Spleen (tissue), 11 donors: ENCODE measurements around the gene VSIG4. TPM values are rescaled to one million over a fixed set of nuclear protein-coding genes. Genes with fewer than 3 reads are reported as not detected.
A peak's percentile ranks its signal among the peaks of the same experiment; 100 is the strongest.

ENCODE experiments used
- DNase-seq: peaks from one replicate; pipeline ENCODE4 v3.0.0-alpha.2; 2020
- H3K27ac ChIP-seq, 8 donors: fragments of 200-600 bp; sonication (generic) in 7 of 8; 1 replicate in 4 of 8; 2 replicates in 4 of 8; pipeline versions ENCODE4 v1.5.0 to v1.8.0; 2016 to 2021; ENCODE audit warnings: inconsistent platforms in 4 of 8, mild to moderate bottlenecking in 4 of 8, moderate library complexity in 1 of 8
- H3K27me3 ChIP-seq, 7 donors: fragments of 200-600 bp; sonication (generic) in 6 of 7; replicated peaks in 1 of 7; 1 replicate in 4 of 7; 2 replicates in 3 of 7; pipeline versions ENCODE4 v1.5.0 to v1.8.0; 2016 to 2021; ENCODE audit warnings: inconsistent platforms in 3 of 7, mild to moderate bottlenecking in 1 of 7
- H3K36me3 ChIP-seq, 6 donors: fragments of 200-600 bp; sonication (generic) in 5 of 6; 1 replicate in 4 of 6; 2 replicates in 2 of 6; pipeline versions ENCODE4 v1.5.0 to v1.8.0; 2016 to 2021; ENCODE audit warnings: inconsistent platforms in 2 of 6
- H3K4me1 ChIP-seq, 6 donors: fragments of 200-600 bp; sonication (generic) in 5 of 6; 1 replicate in 3 of 6; 2 replicates in 3 of 6; pipeline versions ENCODE4 v1.5.0 to v1.8.0; 2016 to 2021; ENCODE audit warnings: inconsistent platforms in 3 of 6
- H3K4me3 ChIP-seq, 8 donors: fragments of 200-600 bp; sonication (generic) in 7 of 8; 1 replicate in 4 of 8; 2 replicates in 4 of 8; pipeline versions ENCODE4 v1.5.0 to v1.8.0; 2016 to 2021; ENCODE audit warnings: inconsistent platforms in 4 of 8, mild to moderate bottlenecking in 4 of 8, moderate library complexity in 2 of 8
- H3K9me3 ChIP-seq, 8 donors: fragments of 200-600 bp; sonication (generic) in 7 of 8; 1 replicate in 4 of 8; 2 replicates in 4 of 8; pipeline versions ENCODE4 v1.5.0 to v1.8.0; 2016 to 2021; ENCODE audit warnings: inconsistent platforms in 4 of 8
- POLR2A ChIP-seq, 3 donors: fragments of 450-650 bp; IDR thresholded peaks; one replicate each; pipeline ENCODE4 v1.5.1; 2017; ENCODE audit warnings: antibody characterized with exemption in 3 of 3, mild to moderate bottlenecking in 1 of 3
- POLR2AphosphoS5 ChIP-seq, 3 donors: sonication (generic); formaldehyde crosslinking; IDR thresholded peaks; one replicate each; pipeline ENCODE4 v1.5.1; 2017; ENCODE audit warnings: antibody characterized with exemption in 3 of 3
- WGBS, 5 donors: extraction: QIAGEN DNeasy Blood & Tissue Kit in 3 of 5; methylation state at CpG; one replicate each; pipeline versions ENCODE4 v1.1.5 to v1.1.7; 2013 to 2018; 5-methylcytosine and 5-hydroxymethylcytosine counted together
- intact Hi-C: fragments of 100-400 bp; cut with DNase I; formaldehyde crosslinking; loops from one replicate; pipeline ENCODE4 v1.15.0; 2023; ENCODE audit warnings: low total_unique reads
- polyA plus RNA-seq, 3 donors: library from polyadenylated mRNA; stranded (reverse); fragments of 200-250 nt; gene quantifications; one replicate each; pipeline ENCODE4 v1.2.1, GENCODE V29; 2013
- total RNA-seq, 7 donors: library from RNA; depleted of rRNA in 3 of 7; stranded (reverse); fragments of >200 nt in 3 of 7; fragmentation: NEBNext Ultra II Directional in 4 of 7; extraction: Animal tissue kit (Norgen Biotek cat#: 25700) in 4 of 7; gene quantifications; one replicate each; pipeline versions ENCODE4 v1.1.0 to v1.2.1, GENCODE V29; 2016 to 2021
- TF ChIP-seq, protein P1 (sequence below), 11 experiments: fragments of 200-600 bp in 7 of 11; fragments of 450-650 bp in 4 of 11; sonication (generic) in 4 of 11; IDR thresholded peaks in 8 of 11; conservative IDR thresholded peaks in 3 of 11; 1 replicate in 7 of 11; 2 replicates in 4 of 11; pipeline versions ENCODE4 v1.4.0 to v1.8.0; 2016 to 2021; ENCODE audit warnings: antibody characterized with exemption in 11 of 11, inconsistent platforms in 4 of 11, mild to moderate bottlenecking in 1 of 11
- donor health status: healthy with polysubstance abuse.
- donor health status: DM: no; HTN: no; CAD: no; lungs with moderate emphysema.
- donor health status: DM: no; HTN: no; CAD: no.
- donor health status: Bipolar disorder and iron deficiency.
- donor health status: healthy.
- donor health status: DM: no; HTN: no; CAD: no.
- donor health status: DM: yes; HTN: yes; CAD: no.

VSIG4 gene
- total and polyA plus RNA-seq, 10 donors: 6.3 to 255 (median 49.7) TPM

- intact Hi-C loops: no loop called here
- Histone ChIP-seq H3K27me3 (no peaks in the 10 kb centered on the region), H3K9me3 (no peaks in the 10 kb centered on the region), H3K4me1 (peaks cover 2 to 60% (median 8%) of the 10 kb centered on the region in 6 donors), H3K4me3 (peak overlapping the region in 2 of 8 donors; percentile 40 to 70), H3K36me3 (peaks cover 0 to 11% (median 0%) of the 10 kb centered on the region in 6 donors), H3K27ac (peak overlapping the region in 7 of 8 donors; percentile 35 to 94 (median 86))
- TF ChIP-seq, protein P1, sequence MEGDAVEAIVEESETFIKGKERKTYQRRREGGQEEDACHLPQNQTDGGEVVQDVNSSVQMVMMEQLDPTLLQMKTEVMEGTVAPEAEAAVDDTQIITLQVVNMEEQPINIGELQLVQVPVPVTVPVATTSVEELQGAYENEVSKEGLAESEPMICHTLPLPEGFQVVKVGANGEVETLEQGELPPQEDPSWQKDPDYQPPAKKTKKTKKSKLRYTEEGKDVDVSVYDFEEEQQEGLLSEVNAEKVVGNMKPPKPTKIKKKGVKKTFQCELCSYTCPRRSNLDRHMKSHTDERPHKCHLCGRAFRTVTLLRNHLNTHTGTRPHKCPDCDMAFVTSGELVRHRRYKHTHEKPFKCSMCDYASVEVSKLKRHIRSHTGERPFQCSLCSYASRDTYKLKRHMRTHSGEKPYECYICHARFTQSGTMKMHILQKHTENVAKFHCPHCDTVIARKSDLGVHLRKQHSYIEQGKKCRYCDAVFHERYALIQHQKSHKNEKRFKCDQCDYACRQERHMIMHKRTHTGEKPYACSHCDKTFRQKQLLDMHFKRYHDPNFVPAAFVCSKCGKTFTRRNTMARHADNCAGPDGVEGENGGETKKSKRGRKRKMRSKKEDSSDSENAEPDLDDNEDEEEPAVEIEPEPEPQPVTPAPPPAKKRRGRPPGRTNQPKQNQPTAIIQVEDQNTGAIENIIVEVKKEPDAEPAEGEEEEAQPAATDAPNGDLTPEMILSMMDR (IDR thresholded peaks at IDR 0.05 in 8 of 11, conservative IDR thresholded peaks at IDR 0.05 in 3 of 11): no peak
- no peak for TF ChIP-seq POLR2A (IDR thresholded peaks at IDR 0.05)
- no peak for TF ChIP-seq POLR2AphosphoS5 (IDR thresholded peaks at IDR 0.05)
- no peak for DNase-seq
- 49 to 75% (median 68%) methylated on average over 2 of the region's 2 CpGs for WGBS, 5 donors
These were observed 19.9 kb downstream of the VSIG4 start for GRCh38 chrX:66019974-66020373.

- Histone ChIP-seq H3K27me3 (no peaks in the 10 kb centered on the region), H3K9me3 (no peaks in the 10 kb centered on the region), H3K27ac (peak overlapping the region in 7 of 8 donors; percentile 39 to 94 (median 86)), H3K36me3 (peaks cover 0 to 11% (median 0%) of the 10 kb centered on the region in 6 donors), H3K4me1 (peaks cover 9 to 67% (median 15%) of the 10 kb centered on the region in 6 donors), H3K4me3 (peak overlapping the region in 4 of 8 donors; percentile 35 to 70 (median 38))
- TF ChIP-seq, protein P1 (IDR thresholded peaks at IDR 0.05 in 8 of 11, conservative IDR thresholded peaks at IDR 0.05 in 3 of 11): no peak
- TF ChIP-seq POLR2A (IDR thresholded peaks at IDR 0.05) (no peak), POLR2AphosphoS5 (IDR thresholded peaks at IDR 0.05) (no peak)
- 48 to 90% (median 68%) methylated on average over 1 of the region's 1 CpG for WGBS, 5 donors
- no peak for DNase-seq
- intact Hi-C loops: no loop called here
These were observed 20.6 kb downstream of the VSIG4 start for GRCh38 chrX:66019310-66019652.

DNA sequence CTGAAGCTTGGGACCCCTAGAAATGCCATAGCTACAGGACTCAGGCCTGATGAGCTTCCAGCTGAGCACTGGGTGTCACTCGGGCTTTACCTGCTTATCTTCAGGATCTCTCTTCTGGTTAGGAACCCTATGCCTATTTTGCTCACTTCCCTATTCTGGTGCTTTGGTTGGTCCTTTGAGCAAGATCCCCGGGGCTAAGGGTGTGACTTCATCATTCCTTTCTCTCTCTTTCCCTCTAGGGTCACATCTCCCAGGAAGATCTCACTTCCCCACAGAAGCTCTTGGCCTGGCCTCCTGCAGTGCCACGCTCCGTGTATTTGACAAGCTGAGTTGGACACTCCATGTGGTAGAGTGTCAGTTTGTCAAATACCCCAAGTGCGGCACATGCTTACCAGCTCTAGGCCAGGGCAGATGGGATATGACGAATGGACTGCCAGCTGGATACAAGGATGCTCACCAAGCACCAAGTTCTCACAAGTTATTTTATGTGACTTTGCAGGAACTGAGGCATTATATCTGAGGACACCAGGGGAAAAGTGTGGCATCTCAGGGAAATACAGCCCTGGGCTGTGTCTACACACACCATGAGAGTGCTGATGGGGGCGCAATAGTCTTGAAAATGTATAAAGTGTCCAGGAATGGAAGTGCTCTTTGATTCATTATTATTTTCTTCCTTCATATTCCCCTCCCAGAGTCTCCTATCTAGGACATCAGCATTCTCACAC lies 21.1 kb downstream of the VSIG4 start:
- Histone ChIP-seq H3K36me3 (peaks cover 0 to 11% (median 0%) of the 10 kb centered on the region in 6 donors), H3K27ac (peak overlapping the region; percentile 17 to 94 (median 86)), H3K4me3 (peak overlapping the region in 4 of 8 donors; percentile 35 to 70 (median 38)), H3K4me1 (peaks cover 13 to 70% (median 20%) of the 10 kb centered on the region in 6 donors), H3K9me3 (no peaks in the 10 kb centered on the region), H3K27me3 (no peaks in the 10 kb centered on the region)
- intact Hi-C loops: no loop called here
- 48 to 72% (median 60%) methylated on average over 4 to 7 of the region's 7 CpGs for WGBS, 5 donors
- DNase-seq: no peak
- TF ChIP-seq POLR2AphosphoS5 (IDR thresholded peaks at IDR 0.05) (peak in 1 of 3 donors; percentile 27), POLR2A (IDR thresholded peaks at IDR 0.05) (no peak)
- TF ChIP-seq, protein P1 (IDR thresholded peaks at IDR 0.05 in 8 of 11, conservative IDR thresholded peaks at IDR 0.05 in 3 of 11): no peak

DNA sequence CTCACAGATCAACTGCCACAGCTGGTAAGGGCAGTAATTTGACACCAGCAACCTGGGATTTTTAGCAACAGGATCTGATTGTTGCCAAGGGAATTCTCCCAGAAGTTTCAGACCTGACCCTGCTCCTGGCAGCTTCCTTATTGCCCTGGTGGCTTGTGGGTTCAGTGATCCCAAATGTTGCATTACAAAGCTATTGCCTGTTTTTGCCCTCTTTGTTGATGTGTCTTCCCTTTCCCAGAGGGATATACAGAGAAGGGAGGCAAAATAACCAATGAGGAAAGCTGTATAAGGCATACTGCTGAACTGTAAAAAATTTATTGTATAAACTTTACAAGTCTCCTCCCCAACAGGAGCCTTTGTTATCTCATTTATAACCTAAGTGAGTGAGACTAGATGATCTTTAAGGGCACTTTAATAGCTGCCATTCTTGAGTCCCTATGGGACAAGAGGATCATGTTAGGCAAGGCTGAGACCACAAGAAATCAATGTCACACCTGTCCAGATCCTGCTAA lies 22.2 kb downstream of the VSIG4 start:
- Histone ChIP-seq H3K4me3 (peak overlapping the region in 6 of 8 donors; percentile 10 to 70 (median 36)), H3K9me3 (no peaks in the 10 kb centered on the region), H3K4me1 (peaks cover 19 to 74% (median 26%) of the 10 kb centered on the region in 6 donors), H3K27me3 (no peaks in the 10 kb centered on the region), H3K27ac (peak overlapping the region; percentile 17 to 94 (median 86)), H3K36me3 (peaks cover 0 to 11% (median 0%) of the 10 kb centered on the region in 6 donors)
- intact Hi-C loops: no loop called here
- TF ChIP-seq, protein P1 (IDR thresholded peaks at IDR 0.05 in 8 of 11, conservative IDR thresholded peaks at IDR 0.05 in 3 of 11): no peak
- DNase-seq: no peak
